ENCODE data around the gene MAGIX.

MAGIX gene

DNA sequence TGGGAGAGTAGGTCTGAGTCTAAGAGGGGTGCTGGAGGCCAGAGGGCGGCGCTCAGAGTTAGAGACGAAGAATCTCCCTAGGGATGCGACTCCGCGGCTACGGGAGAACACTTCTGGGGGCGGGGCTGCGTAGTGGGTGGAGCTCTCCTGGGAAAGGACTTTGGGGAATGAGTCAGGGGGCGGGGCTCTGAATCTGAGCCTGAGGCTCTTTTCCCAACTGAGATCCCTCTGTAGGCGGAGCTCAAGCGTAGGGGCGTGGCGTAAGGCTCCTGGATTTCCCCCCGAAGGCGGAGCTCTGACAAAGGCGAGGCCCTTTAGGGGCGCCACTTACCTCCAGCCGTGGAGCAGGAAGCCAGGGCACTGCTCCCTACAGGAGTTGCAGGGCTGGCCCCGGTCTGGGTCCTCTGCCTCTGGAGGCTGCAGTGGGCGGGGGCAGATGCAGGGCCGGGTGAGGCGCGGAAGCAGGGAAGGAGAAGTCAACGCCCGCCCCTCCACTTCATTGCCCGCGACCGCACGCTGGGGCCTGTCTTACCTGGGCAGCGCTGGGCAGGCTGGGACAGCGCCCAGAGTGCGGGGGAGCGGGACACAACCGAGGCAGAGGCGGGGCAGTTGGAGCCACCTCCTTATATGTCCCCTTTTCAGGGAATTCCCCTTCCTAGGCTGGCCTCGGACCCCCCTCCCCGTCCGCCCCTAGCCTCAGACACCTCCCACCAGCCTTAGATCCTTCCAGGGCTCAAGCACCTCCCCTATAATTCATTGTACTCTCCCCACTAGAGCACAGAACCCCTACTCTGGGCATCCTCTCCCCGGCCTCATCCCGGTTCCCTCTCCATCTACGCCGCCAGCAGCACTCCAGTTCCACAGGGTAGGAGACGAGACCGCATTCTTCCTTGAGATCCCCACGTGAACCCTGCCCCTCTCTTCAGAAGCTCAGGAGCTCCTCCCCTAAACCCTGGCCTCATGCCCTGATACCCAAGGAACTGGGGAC lies 22.0 kb downstream of the MAGIX start (continued):
- TF ChIP-seq, protein P1, sequence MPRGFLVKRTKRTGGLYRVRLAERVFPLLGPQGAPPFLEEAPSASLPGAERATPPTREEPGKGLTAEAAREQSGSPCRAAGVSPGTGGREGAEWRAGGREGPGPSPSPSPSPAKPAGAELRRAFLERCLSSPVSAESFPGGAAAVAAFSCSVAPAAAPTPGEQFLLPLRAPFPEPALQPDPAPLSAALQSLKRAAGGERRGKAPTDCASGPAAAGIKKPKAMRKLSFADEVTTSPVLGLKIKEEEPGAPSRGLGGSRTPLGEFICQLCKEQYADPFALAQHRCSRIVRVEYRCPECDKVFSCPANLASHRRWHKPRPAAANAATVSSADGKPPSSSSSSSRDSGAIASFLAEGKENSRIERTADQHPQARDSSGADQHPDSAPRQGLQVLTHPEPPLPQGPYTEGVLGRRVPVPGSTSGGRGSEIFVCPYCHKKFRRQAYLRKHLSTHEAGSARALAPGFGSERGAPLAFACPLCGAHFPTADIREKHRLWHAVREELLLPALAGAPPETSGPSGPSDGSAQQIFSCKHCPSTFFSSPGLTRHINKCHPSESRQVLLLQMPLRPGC (tag by site-specific recombination; IDR thresholded peaks at IDR 0.05): no peak
- TF ChIP-seq ZNF132 (tag by site-specific recombination; IDR thresholded peaks at IDR 0.05; ENCODE audit: borderline replicate concordance) (no peak), EGR2 (tag by site-specific recombination; IDR thresholded peaks at IDR 0.05; ENCODE audit: low read depth) (peak; percentile 50; the same call in 1 of the 2 replicates), ZXDB (tag by site-specific recombination; IDR thresholded peaks at IDR 0.05) (peak; percentile 46; the same call in 1 of the 2 replicates), ZNF561 (tag by site-specific recombination; IDR thresholded peaks at IDR 0.05; ENCODE audit: borderline replicate concordance) (peak; percentile 46), GLIS1 (tag by site-specific recombination; IDR thresholded peaks at IDR 0.05) (peak; percentile 47), ZNF335 (tag by site-specific recombination; conservative IDR thresholded peaks at IDR 0.05) (peak; percentile 69), ZNF121 (tag by site-specific recombination; IDR thresholded peaks at IDR 0.05) (no peak), SCRT1 (tag by site-specific recombination; IDR thresholded peaks at IDR 0.05; ENCODE audit: borderline replicate concordance) (no peak), ZNF629 (tag by site-specific recombination; IDR thresholded peaks at IDR 0.05) (0 out of 2 replicates have a peak, but pooled peaks have one; percentile 38), MZF1 (tag by site-specific recombination; IDR thresholded peaks at IDR 0.05; ENCODE audit: borderline replicate concordance) (no peak), GLI4 (tag by site-specific recombination; IDR thresholded peaks at IDR 0.05) (no peak), SP3 (tag by site-specific recombination; IDR thresholded peaks at IDR 0.05) (peak; percentile 84), ZNF114 (tag by site-specific recombination; IDR thresholded peaks at IDR 0.05) (no peak)

DNA sequence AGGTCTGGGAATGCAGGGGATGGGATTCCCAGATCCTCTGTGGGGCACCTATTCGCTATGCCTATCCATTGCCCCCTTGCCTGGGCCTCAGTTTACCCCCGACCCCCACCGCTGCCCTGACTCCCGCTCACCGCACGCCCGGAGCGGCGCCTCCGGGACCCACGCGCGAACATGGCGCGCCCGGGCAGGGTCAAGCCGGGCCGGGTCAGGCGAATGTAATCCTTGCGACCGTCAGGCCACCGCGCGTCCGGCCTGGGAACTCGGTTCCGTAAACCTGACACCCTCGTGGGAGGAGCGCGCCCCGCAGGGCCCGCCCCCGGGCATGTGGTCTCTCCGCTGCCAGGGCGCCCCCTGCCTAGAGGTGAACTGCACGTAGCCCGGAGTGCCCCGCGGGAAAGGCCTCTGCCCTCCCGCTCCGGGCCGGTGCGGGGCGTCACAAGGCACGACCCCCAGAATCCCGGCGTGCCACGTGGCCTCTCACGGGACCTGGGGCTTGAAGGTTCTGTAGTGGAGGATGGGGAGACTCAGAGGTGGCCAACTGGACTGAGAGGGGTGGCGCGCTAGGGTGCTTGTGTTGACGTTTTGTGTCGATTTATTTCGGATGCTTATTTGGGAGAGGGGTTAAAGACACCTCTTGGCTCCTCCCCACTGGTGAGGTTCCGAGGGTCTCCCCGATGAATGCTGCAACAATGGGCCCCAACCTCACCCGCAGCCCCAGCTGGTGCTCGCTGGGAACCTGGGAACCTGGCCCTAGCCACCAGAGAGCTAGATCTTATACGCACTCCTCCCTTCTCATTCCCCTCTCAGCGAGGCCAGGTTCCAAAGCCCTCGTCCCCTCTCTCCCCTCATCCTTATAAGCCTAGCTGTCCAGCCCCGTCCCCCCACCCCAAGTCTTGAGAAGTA lies 23.8 kb downstream of the MAGIX start, which contains the start of gene PRICKLE3:
PRICKLE3 (minus strand) TSS at position 249 of the 903 bp plus-strand sequence; CDS start at position 173, 76 bp downstream.
- H3K36me3 ChIP-seq (ENCODE audit: control insufficient read depth in 2 of 2, insufficient read depth in 1 of 2, low read length in 2 of 2): peaks cover 10 to 16% of the 10 kb centered on the region in 2 experiments; a peak in 2 of 3 replicates
- peaks cover 2% of the 10 kb centered on the region; the same call in 1 of the 2 replicates for H3K4me1 ChIP-seq (ENCODE audit: control insufficient read depth, insufficient read depth, low read length)
- peak within 1 kb of the TSS; percentile 10; the same call in 1 of the 2 replicates for H3K27ac ChIP-seq (ENCODE audit: extremely low read depth, low read depth, low read length)
- H3K4me3 ChIP-seq (ENCODE audit: low read depth, low read length): peak within 1 kb of the TSS; percentile 54
- no peaks in the 10 kb centered on the region for H3K9me3 ChIP-seq (ENCODE audit: control insufficient read depth, insufficient read depth, low read depth, low read length)
- POLR2A ChIA-PET: no interaction called here
- CTCF ChIA-PET: interaction anchor here (0.5 to 0.9 kb wide), 3 partner anchors 14 to 23 kb away, joined by 3 to 4 read pairs (median 4); no protein-coding TSS in a partner anchor
- TF ChIP-seq ZFP37 (tag by site-specific recombination; IDR thresholded peaks at IDR 0.05) (no peak; the same call in 1 of the 2 replicates), ZNF585B (tag by site-specific recombination; IDR thresholded peaks at IDR 0.05) (no peak), ZNF768 (tag by site-specific recombination; IDR thresholded peaks at IDR 0.05) (no peak), ZNF558 (tag by site-specific recombination; IDR thresholded peaks at IDR 0.05) (no peak), GLIS2 (tag by site-specific recombination; IDR thresholded peaks at IDR 0.05) (peak; percentile 96), ZNF37A (tag by site-specific recombination; IDR thresholded peaks at IDR 0.05) (no peak), ZNF660 (tag by site-specific recombination; IDR thresholded peaks at IDR 0.05) (no peak; the same call in 1 of the 2 replicates), ZNF48 (tag by site-specific recombination; IDR thresholded peaks at IDR 0.05) (no peak), GLI4 (tag by site-specific recombination; IDR thresholded peaks at IDR 0.05) (no peak), HOXA7 (CRISPR knock-in tag; IDR thresholded peaks at IDR 0.05; ENCODE audit: borderline replicate concordance) (no peak), KLF16 (tag by site-specific recombination; IDR thresholded peaks at IDR 0.05) (peak; percentile 70; the same call in 1 of the 2 replicates), BCL11B (tag by site-specific recombination; IDR thresholded peaks at IDR 0.05; ENCODE audit: low read depth) (peak; percentile 34; the same call in 1 of the 2 replicates), ZNF174 (tag by site-specific recombination; IDR thresholded peaks at IDR 0.05) (no peak)
- TF ChIP-seq, protein P2, sequence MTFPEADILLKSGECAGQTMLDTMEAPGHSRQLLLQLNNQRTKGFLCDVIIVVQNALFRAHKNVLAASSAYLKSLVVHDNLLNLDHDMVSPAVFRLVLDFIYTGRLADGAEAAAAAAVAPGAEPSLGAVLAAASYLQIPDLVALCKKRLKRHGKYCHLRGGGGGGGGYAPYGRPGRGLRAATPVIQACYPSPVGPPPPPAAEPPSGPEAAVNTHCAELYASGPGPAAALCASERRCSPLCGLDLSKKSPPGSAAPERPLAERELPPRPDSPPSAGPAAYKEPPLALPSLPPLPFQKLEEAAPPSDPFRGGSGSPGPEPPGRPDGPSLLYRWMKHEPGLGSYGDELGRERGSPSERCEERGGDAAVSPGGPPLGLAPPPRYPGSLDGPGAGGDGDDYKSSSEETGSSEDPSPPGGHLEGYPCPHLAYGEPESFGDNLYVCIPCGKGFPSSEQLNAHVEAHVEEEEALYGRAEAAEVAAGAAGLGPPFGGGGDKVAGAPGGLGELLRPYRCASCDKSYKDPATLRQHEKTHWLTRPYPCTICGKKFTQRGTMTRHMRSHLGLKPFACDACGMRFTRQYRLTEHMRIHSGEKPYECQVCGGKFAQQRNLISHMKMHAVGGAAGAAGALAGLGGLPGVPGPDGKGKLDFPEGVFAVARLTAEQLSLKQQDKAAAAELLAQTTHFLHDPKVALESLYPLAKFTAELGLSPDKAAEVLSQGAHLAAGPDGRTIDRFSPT (tag by site-specific recombination; IDR thresholded peaks at IDR 0.05): peak; percentile 94
- TF ChIP-seq, protein P3, sequence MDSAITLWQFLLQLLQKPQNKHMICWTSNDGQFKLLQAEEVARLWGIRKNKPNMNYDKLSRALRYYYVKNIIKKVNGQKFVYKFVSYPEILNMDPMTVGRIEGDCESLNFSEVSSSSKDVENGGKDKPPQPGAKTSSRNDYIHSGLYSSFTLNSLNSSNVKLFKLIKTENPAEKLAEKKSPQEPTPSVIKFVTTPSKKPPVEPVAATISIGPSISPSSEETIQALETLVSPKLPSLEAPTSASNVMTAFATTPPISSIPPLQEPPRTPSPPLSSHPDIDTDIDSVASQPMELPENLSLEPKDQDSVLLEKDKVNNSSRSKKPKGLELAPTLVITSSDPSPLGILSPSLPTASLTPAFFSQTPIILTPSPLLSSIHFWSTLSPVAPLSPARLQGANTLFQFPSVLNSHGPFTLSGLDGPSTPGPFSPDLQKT (IDR thresholded peaks at IDR 0.05; ENCODE audit: borderline replicate concordance, low read depth, low read length): no peak

Measured in HEK293 (cell line).